Calu3 (cell line): ENCODE measurements around the gene CCN2. TPM values are rescaled to one million over a fixed set of nuclear protein-coding genes. Genes with fewer than 3 reads are reported as not detected.
"Not testable (repeated sequence)": the region's sequence is repeated elsewhere in the genome, so short reads cannot be mapped to it uniquely, and the experiment has no call there.

Experiments
- BruUV-seq: library from RNA; stranded (reverse); fragments of 400-500 nt; replicated peaks from 2 replicates; lab custom pipeline; 2021; lab: Mats Ljungman, UMichigan
- CTCF ChIA-PET: fragments of 300-600 bp; sonication (Branson Sonifier 250); formaldehyde crosslinking; loops from one replicate; lab custom pipeline; 2022; ENCODE audit warnings: antibody characterized with exemption; lab: Charles Lee
- DNase-seq: peaks from one replicate; pipeline ENCODE4 v3.0.0; 2022
- H3K27ac Mint-ChIP-seq: one replicate; pipeline ENCODE4 v1.8.0; 2022; ENCODE audit warnings: mixed read lengths; ENCODE audit not compliant: unreplicated experiment
- H3K27me3 Mint-ChIP-seq: one replicate; pipeline ENCODE4 v1.8.0; 2022; ENCODE audit warnings: mixed read lengths; ENCODE audit not compliant: unreplicated experiment
- H3K36me3 Mint-ChIP-seq: one replicate; pipeline ENCODE4 v1.8.0; 2022; ENCODE audit warnings: mild to moderate bottlenecking, moderate library complexity, mixed read lengths; ENCODE audit not compliant: insufficient read depth, unreplicated experiment
- H3K4me1 Mint-ChIP-seq: one replicate; pipeline ENCODE4 v1.8.0; 2022; ENCODE audit warnings: mild to moderate bottlenecking, low read depth, mixed read lengths; ENCODE audit not compliant: unreplicated experiment
- H3K4me3 Mint-ChIP-seq: one replicate; pipeline ENCODE4 v1.8.0; 2022; ENCODE audit warnings: mild to moderate bottlenecking, low read depth, moderate library complexity, mixed read lengths; ENCODE audit not compliant: unreplicated experiment
- H3K9me3 Mint-ChIP-seq: one replicate; pipeline ENCODE4 v1.8.0; 2022; ENCODE audit warnings: low read depth, mixed read lengths; ENCODE audit not compliant: unreplicated experiment
- CTCF ChIP-seq: fragments of 200-600 bp; IDR thresholded peaks from one replicate; pipeline ENCODE4 v1.8.0; 2022; ENCODE audit warnings: antibody characterized with exemption; ENCODE audit not compliant: unreplicated experiment
- intact Hi-C: fragments of 100-400 bp; cut with micrococcal nuclease; formaldehyde crosslinking; loops from one replicate; pipeline ENCODE4 v1.10.0; 2022; ENCODE audit not compliant: unreplicated experiment
- total RNA-seq: library from RNA; stranded (reverse); gene quantifications from 2 replicates; pipeline ENCODE4 v1.2.3, GENCODE V29; 2022

CCN2 gene
- total RNA-seq, 1 experiment from 2014 or later: 373 TPM

GRCh38 chr6:131911951-131912350 lies 39.2 kb downstream of the CCN2 start:
- H3K27me3 Mint-ChIP-seq: peaks cover 11% of the 10 kb centered on the region
- CTCF ChIA-PET: interaction anchor here (0.6 kb wide), 1 partner anchor 39 kb away, joined by 3 read pairs; the partner anchor contains the start of gene CCN2
- H3K4me3 Mint-ChIP-seq: no peak overlapping the region
- H3K27ac Mint-ChIP-seq: no peak overlapping the region
- peaks cover 7% of the 10 kb centered on the region for H3K4me1 Mint-ChIP-seq
- no peak for DNase-seq
- no peaks in the 10 kb centered on the region for H3K36me3 Mint-ChIP-seq
- intact Hi-C loops: loop anchor here (10.0 kb wide), 1 partner anchor 483 kb away; no protein-coding TSS in a partner anchor
- BruUV-seq: no TSS peak
- no peaks in the 10 kb centered on the region for H3K9me3 Mint-ChIP-seq
- TF ChIP-seq CTCF: no peak

GRCh38 chr6:131910956-131911355 lies 40.2 kb downstream of the CCN2 start:
- CTCF ChIA-PET: interaction anchor here (2.7 kb wide), 1 partner anchor 128 kb away, joined by 38 read pairs; no protein-coding TSS in a partner anchor
- Mint-ChIP-seq H3K27me3 (peaks cover 11% of the 10 kb centered on the region), H3K27ac (no peak overlapping the region), H3K9me3 (no peaks in the 10 kb centered on the region), H3K4me1 (peaks cover 7% of the 10 kb centered on the region), H3K36me3 (no peaks in the 10 kb centered on the region), H3K4me3 (no peak overlapping the region)
- intact Hi-C loops: loop anchor here (1.0 to 10.0 kb wide), 2 partner anchors 129 to 484 kb away; no protein-coding TSS in a partner anchor
- no peak for TF ChIP-seq CTCF
- no TSS peak for BruUV-seq
- no peak for DNase-seq

GRCh38 chr6:131910219-131910589 lies 41.0 kb downstream of the CCN2 start:
- H3K9me3 Mint-ChIP-seq: no peaks in the 10 kb centered on the region
- H3K4me3 Mint-ChIP-seq: no peak overlapping the region
- no peak for TF ChIP-seq CTCF
- no peak overlapping the region for H3K27ac Mint-ChIP-seq
- peaks cover 11% of the 10 kb centered on the region for H3K27me3 Mint-ChIP-seq
- no TSS peak for BruUV-seq
- CTCF ChIA-PET: interaction anchor here (0.6 to 2.7 kb wide), 6 partner anchors 8 to 1120 kb away, joined by 3 to 38 read pairs (median 3); no protein-coding TSS in a partner anchor
- no peaks in the 10 kb centered on the region for H3K36me3 Mint-ChIP-seq
- H3K4me1 Mint-ChIP-seq: peaks cover under 1% of the 10 kb centered on the region
- no peak for DNase-seq
- intact Hi-C loops: loop anchor here (1.0 to 10.0 kb wide), 2 partner anchors 128 to 485 kb away; no protein-coding TSS in a partner anchor

GRCh38 chr6:131909408-131910218 lies 41.6 kb downstream of the CCN2 start:
- H3K4me1 Mint-ChIP-seq: no peaks in the 10 kb centered on the region
- CTCF ChIA-PET: interaction anchor here (0.6 to 2.7 kb wide), 6 partner anchors 9 to 1121 kb away, joined by 3 to 38 read pairs (median 3); no protein-coding TSS in a partner anchor
- no TSS peak for BruUV-seq
- no peak overlapping the region for H3K27ac Mint-ChIP-seq
- intact Hi-C loops: loop anchor here (1.0 to 10.0 kb wide), 2 partner anchors 127 to 485 kb away; no protein-coding TSS in a partner anchor
- H3K36me3 Mint-ChIP-seq: no peaks in the 10 kb centered on the region
- H3K4me3 Mint-ChIP-seq: no peak overlapping the region
- TF ChIP-seq CTCF: peak; percentile 80
- H3K27me3 Mint-ChIP-seq: peaks cover 11% of the 10 kb centered on the region
- DNase-seq: peak; percentile 84
- H3K9me3 Mint-ChIP-seq: no peaks in the 10 kb centered on the region

- CTCF ChIA-PET, H3K4me3 Mint-ChIP-seq: not testable (repeated sequence)
These were observed 42.4 kb downstream of the CCN2 start for GRCh38 chr6:131908787-131909186.

GRCh38 chr6:131903734-131904133 lies 47.4 kb downstream of the CCN2 start:
- DNase-seq, H3K36me3 Mint-ChIP-seq, H3K9me3 Mint-ChIP-seq, BruUV-seq, intact Hi-C loops, H3K4me3 Mint-ChIP-seq, H3K27ac Mint-ChIP-seq, H3K4me1 Mint-ChIP-seq: not testable (repeated sequence)
- H3K27me3 Mint-ChIP-seq: peaks cover 30% of the 10 kb centered on the region
- CTCF ChIA-PET: interaction anchor here (0.6 kb wide), 1 partner anchor 482 kb away, joined by 4 read pairs; no protein-coding TSS in a partner anchor

More at GRCh38 chr6:131908787-131909186, 42.4 kb downstream of the CCN2 start:
- H3K9me3 Mint-ChIP-seq, DNase-seq, BruUV-seq, H3K4me1 Mint-ChIP-seq, H3K36me3 Mint-ChIP-seq, intact Hi-C loops, H3K27ac Mint-ChIP-seq: not testable (repeated sequence)
- H3K27me3 Mint-ChIP-seq: peaks cover 11% of the 10 kb centered on the region
